Lower leg skin (tissue), 3 donors: ENCODE data around the gene CCRL2.

Experiments
- POLR2A ChIP-seq, 2 donors: fragments of 450-650 bp; IDR thresholded peaks; one replicate each; pipeline ENCODE4 v1.6.1; 2016 to 2017; ENCODE audit warnings: antibody characterized with exemption in 2 of 2, mild to moderate bottlenecking in 1 of 2, moderate library complexity in 1 of 2
- TF ChIP-seq, protein P1 (sequence below), 3 donors: fragments of 450-650 bp; IDR thresholded peaks; one replicate each; pipeline ENCODE4 v1.5.1; 2016; ENCODE audit warnings: antibody characterized with exemption in 3 of 3, mild to moderate bottlenecking in 3 of 3, moderate library complexity in 2 of 3

DNA sequence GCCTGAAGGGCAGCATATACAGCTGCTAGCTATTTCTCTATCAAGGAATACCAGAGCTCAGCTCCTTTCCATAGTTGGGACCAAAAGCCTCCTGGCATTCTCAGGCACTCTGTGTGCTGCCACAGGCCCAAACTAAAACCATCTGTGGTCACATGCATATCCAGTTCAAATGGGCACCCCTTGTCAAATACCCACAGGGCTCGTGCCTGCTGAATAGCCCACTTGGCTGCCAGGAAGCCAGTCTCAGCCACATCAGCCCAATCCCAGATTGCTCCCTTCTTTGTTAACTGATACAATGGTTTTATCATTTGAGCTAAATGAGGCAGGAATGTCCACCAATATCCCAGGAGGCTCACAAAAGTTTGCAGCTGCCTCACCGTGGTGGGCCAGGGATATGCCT, 13.9 kb downstream of the CCRL2 start:
- TF ChIP-seq, protein P1, sequence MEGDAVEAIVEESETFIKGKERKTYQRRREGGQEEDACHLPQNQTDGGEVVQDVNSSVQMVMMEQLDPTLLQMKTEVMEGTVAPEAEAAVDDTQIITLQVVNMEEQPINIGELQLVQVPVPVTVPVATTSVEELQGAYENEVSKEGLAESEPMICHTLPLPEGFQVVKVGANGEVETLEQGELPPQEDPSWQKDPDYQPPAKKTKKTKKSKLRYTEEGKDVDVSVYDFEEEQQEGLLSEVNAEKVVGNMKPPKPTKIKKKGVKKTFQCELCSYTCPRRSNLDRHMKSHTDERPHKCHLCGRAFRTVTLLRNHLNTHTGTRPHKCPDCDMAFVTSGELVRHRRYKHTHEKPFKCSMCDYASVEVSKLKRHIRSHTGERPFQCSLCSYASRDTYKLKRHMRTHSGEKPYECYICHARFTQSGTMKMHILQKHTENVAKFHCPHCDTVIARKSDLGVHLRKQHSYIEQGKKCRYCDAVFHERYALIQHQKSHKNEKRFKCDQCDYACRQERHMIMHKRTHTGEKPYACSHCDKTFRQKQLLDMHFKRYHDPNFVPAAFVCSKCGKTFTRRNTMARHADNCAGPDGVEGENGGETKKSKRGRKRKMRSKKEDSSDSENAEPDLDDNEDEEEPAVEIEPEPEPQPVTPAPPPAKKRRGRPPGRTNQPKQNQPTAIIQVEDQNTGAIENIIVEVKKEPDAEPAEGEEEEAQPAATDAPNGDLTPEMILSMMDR (IDR thresholded peaks at IDR 0.05) = no peak
- no peak for TF ChIP-seq POLR2A (IDR thresholded peaks at IDR 0.05)
